Ureter (tissue), 1 donor: ENCODE data around the gene IFT74. TPM values are rescaled to one million over a fixed set of nuclear protein-coding genes. Genes with fewer than 3 reads are reported as not detected.

ENCODE experiments used
- DNase-seq: peaks from one replicate; pipeline ENCODE4 v3.0.0-alpha.2; 2020; ENCODE audit warnings: low spot score
- total RNA-seq: library from RNA; stranded (reverse); gene quantifications from one replicate; pipeline ENCODE4 v1.2.4, GENCODE V29; 2023
- donor health status: DM: yes; HTN: yes; CAD: no.

The IFT74 gene
- total RNA-seq, 1 donor from 2014 or later = 21.7 TPM

DNA sequence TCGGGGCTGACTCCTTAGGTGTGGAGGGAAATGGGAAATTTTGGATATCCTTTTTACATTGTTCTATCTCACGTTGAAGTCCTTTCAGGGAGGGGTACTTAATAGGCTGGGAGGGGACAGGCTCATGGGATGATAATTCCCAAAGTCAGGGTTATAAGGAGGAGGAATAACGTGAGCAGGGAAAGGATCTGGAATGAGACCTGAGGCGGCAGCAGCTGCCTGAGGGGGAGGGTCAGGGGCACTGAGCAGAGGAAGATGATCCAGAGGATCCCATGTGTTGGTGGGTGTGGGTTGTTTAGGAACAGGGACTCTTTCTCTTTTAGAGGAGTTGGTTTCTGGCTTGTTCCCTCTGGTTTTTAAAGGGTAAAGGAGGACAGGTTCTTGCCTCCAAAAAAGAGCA, 18.7 kb downstream of the IFT74 start:
- DNase-seq = no peak

DNA sequence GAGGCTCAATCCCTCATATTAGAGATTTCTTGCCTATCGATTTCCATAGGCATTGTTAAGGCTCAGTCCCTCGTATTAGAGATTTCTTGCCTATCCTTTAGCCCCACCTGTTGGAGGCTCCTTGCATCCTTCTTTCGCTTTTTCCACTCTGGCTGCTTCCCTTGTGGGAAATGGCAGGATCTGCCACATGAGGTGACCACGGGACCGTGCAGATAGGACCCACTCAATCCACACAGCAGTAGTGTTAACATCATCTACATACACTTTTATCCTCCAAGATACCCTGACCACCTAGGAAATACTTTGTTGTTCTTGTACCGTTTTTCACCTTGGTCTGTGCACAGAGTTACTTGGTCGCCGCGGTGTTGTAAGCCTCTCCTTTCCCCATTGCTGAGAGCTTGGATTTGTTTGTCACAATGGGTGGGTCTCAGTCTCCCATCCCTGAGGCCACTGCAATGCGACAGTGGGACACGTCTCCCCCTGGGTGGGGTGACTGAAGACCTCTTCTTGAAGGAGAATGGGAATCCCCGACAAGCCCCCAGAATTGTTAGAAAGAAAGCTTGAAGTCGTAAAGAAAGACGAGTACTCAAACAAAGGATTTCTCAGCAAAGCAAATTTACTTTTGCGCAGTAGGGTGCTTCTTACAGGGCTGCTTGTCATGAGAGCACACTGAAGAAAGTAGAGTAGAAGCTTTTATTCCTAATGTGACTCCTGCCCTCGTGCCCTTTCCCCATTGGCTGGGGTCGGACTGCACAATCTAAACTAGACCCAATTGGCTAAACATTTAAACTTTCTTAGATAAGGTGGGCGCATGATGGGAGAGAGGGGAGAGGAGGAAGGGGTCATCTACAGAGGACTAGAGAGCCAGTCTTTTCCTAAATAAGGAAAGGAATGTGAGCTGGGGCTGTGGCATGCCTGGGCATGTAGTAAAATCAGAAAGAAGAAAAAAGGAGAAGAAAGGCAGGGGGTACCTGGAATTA, 19.8 kb downstream of the IFT74 start:
- DNase-seq = no peak

- no peak for DNase-seq
These were observed 27.1 kb downstream of the IFT74 start for GRCh38 chr9:26983340-26983739.

DNA sequence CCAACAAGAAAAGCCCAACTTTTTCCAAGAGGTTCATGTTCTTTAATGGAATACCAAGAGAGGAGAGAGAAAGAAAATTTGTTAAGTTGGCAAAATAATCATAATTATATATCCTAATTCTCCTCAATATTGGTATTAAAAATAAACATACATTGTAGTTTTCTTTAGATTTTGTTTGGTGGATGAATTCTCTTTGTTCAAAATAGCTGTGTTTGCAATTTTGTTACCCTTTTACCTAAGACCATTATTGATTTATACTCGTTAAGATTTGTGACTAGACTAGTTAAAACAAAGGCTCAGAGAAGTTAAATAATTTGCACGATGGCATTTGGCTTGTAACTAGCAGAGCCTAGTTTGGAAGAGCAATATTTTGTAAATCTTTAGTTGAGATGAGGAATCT, 39.6 kb downstream of the IFT74 start:
- DNase-seq = no peak

- no peak for DNase-seq
These were observed 47.3 kb downstream of the IFT74 start for GRCh38 chr9:27003426-27004077.

- no peak for DNase-seq
These were observed 49.3 kb downstream of the IFT74 start, which contains the start of gene LRRC19 for GRCh38 chr9:27005491-27005890. LRRC19 (minus strand) TSS chr9:27005672; CDS start chr9:26999694, 5,978 bp downstream.

DNA sequence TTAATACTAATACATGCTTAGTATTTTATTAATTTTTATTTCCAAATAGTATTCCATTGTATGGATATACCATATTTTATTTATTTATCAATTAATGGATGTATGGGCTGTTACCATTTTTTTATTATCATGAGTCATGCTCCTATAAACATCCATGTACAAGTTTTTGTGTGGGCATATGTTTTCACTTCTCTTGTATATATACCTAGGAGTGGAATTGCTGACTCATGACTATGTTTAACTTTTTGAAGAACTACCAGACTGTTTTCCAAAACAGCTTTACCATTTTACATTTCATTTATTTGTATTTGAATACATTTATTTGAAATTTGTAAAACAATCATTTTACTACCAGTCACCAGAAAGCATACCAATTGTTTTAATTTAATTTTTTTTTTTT, 63.4 kb downstream of the IFT74 start:
- DNase-seq = no peak

DNA sequence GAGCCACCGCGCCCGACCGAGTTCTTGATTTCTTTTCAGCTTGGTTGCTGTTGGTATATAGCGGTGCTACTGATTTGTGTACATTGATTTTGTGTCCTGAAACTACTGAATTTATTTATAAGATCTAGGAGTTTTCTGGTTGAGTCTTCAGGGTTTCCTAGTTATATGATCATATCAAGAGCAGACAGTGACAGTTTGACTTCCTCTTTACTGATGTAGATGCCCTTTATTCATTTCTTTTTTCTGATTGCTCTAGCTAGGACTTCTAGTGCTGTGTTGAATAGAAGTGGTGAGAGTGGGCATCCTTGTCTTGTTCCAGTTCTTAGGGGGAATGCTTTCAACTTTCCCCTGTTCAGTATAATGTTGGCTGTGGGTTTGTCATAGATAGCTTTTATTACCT, 66.7 kb downstream of the IFT74 start:
- no peak for DNase-seq

DNA sequence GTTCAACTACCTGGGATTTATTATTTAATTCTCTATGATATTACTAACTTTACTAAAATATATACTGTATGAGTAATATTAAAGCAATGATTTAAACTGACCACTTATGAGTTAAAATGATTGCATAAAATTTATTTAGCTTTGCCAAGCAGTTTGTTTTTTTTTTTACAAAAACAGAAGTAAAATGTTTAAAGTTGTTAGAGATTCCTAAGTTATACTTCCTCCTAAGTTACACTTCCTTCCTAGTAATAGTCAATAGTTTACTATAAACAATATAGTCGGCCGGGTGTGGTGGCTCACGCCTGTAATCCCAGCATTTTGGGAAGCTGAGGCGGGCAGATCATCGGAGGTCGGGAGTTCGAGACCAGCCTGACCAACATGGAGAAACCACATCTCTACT, 73.0 kb downstream of the IFT74 start:
- DNase-seq = no peak

DNA sequence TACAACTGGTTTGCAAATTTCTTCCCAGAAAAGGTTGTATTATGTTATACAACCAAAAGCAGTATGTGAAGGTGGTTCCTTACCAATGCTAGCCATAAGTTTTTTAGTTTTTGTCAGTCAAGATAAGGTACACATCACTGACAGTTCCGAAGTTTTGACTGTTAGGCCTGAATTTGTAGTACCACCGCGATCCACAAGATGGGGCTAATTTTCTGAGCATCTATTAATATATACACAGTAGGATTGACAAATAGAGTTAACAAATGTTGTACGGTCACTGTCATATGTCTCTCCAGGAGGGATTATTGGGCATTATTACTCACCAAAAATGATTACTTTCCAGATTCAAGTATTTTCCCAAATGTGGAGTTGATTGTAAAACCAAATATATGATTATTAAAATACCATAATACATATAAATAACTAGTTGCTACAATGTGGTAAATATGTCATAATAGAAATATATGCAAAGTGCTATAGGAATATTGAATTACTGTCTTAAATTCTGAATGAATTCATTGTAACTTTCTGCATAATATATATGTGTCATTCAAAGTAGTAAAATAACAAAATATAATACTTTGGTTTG, 77.7 kb downstream of the IFT74 start:
- DNase-seq = no peak

DNA sequence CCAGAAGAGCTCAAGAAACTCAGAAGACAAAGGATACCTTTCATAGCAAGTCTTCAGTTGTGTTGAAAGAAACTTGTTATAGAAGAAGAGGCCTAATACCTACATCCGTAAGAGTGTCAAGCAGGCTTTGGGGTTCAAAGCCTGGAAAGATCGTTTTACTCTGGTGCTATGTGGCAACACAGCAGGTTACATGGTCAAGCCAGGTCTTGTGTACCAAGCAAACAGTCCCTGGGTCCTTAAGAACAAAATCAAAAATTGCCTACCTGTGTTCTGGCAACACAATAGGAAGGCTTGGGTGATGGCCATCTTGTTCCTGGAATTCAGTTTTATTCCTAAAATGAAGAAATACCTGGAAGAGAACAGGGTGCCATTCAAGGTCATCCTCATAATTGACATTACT, 81.3 kb downstream of the IFT74 start:
- no peak for DNase-seq

GRCh38 chr9:27041746-27042145, 85.5 kb downstream of the IFT74 start:
- no peak for DNase-seq

DNA sequence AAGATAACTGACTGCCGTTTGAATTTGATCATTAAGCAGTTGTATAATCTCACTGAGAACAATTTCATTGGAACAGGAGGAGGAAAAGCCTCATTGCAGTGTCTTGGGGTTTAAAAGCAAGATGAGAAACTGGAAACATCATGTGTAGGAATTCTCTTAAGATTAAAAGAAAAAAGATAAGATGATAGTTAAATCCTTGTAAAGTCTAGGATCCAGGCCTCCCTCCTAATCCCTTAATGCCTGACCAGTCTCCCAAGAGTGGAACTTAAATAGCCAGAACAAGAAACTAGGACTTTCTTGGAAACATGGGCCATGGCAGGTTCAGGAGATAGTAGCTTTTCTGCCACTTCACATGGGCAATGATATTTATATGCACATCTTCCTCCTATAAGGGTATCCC, 86.3 kb downstream of the IFT74 start:
- no peak for DNase-seq

GRCh38 chr9:27043176-27043575, 87.0 kb downstream of the IFT74 start:
- DNase-seq = no peak

DNA sequence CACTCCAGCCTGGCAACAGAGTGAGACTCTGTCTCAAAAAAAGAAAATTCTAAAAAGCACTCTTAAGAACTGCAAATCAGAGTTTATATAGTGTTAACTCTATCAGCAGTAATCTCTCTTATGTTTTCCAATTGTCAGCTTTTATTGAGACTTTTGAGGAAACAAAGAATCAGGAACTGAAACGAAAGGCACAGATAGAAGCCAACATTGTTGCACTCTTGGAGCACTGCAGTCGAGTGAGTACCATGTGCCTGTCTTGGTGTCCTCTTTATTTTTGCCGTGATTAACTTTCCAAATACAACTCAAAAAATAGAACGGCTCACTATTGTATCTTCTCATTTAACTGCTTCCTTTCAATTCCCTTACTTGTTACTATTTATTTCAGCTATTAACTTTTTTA, 90.9 kb downstream of the IFT74 start:
- DNase-seq = no peak

DNA sequence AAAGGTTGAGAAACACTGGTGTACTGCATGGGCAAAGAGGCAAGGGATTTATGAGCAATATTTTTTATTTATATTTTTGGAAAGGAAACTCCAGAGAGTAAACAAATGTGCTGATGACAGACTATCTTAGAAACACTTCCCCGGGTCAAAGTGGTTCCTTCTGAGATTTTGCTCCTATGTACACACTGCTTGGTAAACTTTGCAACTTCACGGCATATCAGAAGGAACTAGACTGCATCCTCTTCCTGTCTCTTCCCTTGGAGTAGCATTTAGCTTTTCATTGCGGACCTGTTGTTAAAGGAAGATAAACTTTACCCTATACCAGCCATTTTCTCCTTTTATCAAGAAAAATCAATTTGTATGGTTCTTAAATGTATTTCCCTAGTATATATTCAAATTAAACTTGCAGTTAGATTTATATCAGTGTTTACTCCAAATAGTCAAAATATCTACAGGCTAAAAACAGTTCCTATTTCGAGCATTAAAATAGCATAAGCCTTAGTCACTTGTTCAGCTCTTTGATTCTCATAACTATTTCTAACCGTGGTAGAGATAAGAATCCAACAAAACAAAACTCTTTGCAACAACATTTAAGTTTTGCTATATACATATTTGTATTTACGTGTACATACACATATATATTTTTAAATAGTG, 97.3 kb downstream of the IFT74 start:
- DNase-seq = no peak

GRCh38 chr9:27054125-27054524, 97.9 kb downstream of the IFT74 start:
- no peak for DNase-seq

GRCh38 chr9:27054841-27055240, 98.6 kb downstream of the IFT74 start:
- DNase-seq = no peak

- DNase-seq = no peak
These were observed 103.2 kb downstream of the IFT74 start for GRCh38 chr9:27059412-27059811.

DNA sequence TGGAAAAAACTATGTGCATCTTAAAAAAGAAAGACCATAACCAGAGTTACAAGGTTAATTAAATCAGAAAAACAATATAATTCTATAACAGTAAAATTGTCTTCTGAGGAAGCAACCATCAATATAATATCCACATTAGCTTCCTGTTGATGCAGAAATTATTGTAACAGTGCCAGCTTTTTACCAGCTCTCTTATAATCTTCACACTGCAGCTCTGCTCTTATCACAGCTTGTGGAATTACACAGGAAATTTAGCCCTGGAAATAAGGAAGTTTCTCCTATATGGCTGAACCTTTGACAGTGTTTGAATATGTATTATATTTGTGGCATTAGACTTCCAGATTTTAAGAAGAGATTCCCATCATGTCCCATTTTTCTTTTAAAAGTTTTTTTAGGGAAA, 103.7 kb downstream of the IFT74 start:
- DNase-seq = no peak

- DNase-seq = no peak
These were observed 109.1 kb downstream of the IFT74 start for GRCh38 chr9:27065288-27065687.
